Natural killer cell treated with Interleukin-12 subunit alpha and Interleukin-12 subunit beta and Interleukin-15 and Interleukin-18, amount 100 ng/mL, for 72 hours (primary cell): ENCODE measurements around the gene SCYGR4. TPM values are rescaled to one million over a fixed set of nuclear protein-coding genes. Genes with fewer than 3 reads are reported as not detected.

Source experiments
- ATAC-seq, 2 donors: fragments of 150-1000 bp; cut with Tn5 transposase in 1 of 2; sonication (Bioruptor Pico), chemical (Tn5 transposase) in 1 of 2; 2 replicates each; pipeline ENCODE4 v1.10.0; 2021
- DNase-seq: peaks from one replicate; pipeline ENCODE4 v3.0.0; 2022; ENCODE audit warnings: low spot score
- H3K27ac Mint-ChIP-seq, 2 donors: 1 replicate in 1 of 2; 2 replicates in 1 of 2; pipeline ENCODE4 v1.8.0; 2022; ENCODE audit warnings: mixed read lengths in 2 of 2, mild to moderate bottlenecking in 1 of 2, moderate library complexity in 1 of 2
- H3K27me3 Mint-ChIP-seq, 2 donors: 1 replicate in 1 of 2; 2 replicates in 1 of 2; pipeline ENCODE4 v1.8.0; 2022; ENCODE audit warnings: mixed read lengths in 2 of 2
- H3K36me3 Mint-ChIP-seq: one replicate; pipeline ENCODE4 v1.8.0; 2022; ENCODE audit warnings: mixed read lengths
- H3K4me1 Mint-ChIP-seq, 2 donors: 1 replicate in 1 of 2; 2 replicates in 1 of 2; pipeline ENCODE4 v1.8.0; 2022; ENCODE audit warnings: low read depth in 2 of 2, mixed read lengths in 2 of 2, mild to moderate bottlenecking in 1 of 2
- H3K4me3 Mint-ChIP-seq: one replicate; pipeline ENCODE4 v1.8.0; 2022; ENCODE audit warnings: mixed read lengths
- H3K9me3 Mint-ChIP-seq: 2 replicates; pipeline ENCODE4 v1.8.0; 2022; ENCODE audit warnings: mixed read lengths
- total RNA-seq, 2 donors: library from RNA; stranded (reverse); gene quantifications; one replicate each; pipeline ENCODE4 v1.2.3, GENCODE V29; 2022

The SCYGR4 gene, protein sequence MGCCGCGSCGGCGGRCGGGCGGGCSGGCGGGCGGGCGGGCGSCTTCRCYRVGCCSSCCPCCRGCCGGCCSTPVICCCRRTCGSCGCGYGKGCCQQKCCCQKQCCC
- total RNA-seq: not detected

DNA sequence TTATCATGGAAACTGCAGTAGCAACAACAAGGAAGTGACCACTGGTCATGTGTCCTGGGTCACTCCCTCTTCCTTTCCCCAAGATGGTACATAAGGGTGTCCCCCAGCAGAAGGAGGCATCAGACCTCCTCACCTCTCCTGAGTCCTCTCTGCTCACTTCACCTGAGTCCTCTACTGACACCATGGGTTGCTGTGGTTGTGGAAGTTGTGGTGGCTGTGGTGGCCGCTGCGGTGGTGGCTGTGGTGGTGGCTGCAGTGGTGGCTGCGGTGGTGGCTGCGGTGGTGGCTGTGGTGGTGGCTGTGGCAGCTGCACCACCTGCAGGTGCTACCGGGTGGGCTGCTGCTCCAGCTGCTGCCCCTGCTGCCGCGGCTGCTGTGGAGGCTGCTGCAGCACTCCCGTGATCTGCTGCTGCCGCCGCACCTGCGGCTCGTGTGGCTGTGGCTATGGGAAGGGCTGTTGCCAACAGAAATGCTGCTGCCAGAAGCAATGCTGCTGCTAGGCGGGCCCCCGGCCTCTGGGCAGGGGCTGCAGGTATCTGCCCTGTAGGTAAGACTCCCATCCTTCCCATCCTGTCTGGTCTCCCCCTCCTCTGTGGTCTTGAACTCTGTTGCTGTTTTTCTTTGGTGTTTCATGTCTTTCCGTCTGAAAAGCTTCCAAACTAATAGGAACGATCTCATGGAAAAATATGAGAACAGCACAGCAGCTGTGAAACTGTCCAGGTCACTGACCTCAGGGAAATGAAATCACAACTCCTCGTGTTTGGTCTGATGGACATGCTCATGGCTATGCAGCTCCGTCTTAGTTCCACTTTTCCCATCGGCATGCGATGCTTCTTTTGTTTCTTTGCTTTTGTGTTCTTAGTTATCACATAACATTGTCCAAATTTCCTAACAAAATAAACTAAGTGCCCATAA is at the start of gene SCYGR4:
SCYGR4 (plus strand) TSS at position 183 of the 915 bp plus-strand sequence; CDS start at position 183, 0 bp downstream.
- Mint-ChIP-seq H3K27me3 (peaks cover 12 to 22% of the 10 kb centered on the region in 2 donors), H3K9me3 (no peaks in the 10 kb centered on the region), H3K36me3 (no peaks in the 10 kb centered on the region), H3K27ac (no peak within 1 kb of the TSS), H3K4me3 (no peak within 1 kb of the TSS), H3K4me1 (no peaks in the 10 kb centered on the region)
- DNase-seq (no peak), ATAC-seq (no peak)

DNA sequence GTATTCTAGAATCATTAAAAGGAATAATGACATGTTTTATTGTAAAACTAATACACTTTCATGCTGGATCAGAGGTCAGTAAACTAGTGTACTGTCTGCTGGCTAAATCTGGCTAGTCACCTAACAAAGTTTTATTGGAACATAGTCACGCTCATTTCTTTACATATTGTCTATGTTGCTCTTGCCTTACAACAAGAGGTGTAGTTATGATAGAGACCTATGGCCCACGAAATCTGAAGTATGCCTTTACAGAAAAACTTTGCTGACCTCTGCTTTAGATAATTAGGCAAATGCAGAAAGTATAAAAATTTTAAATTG is 48.5 kb upstream of the SCYGR4 start:
- H3K36me3 Mint-ChIP-seq: no peaks in the 10 kb centered on the region
- no peak for DNase-seq

DNA sequence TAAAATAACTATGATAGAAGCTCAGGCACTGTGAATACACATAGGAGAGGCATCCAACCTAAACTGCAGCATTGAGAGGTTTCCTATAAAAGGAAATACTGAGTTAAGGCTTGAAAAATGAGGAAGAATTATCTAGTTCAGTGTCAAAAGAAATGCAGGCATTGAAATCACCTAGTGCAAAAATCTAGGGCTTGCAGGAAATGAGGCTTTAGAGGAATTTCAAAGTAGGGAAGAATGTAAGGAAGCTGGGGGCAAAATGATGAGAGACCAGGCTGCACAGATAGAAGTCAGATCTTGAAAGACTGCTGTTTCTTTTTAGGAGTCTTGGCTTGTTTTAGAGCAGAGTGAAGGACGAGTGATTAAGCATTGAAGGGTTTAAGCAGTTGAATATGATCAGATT is 46.7 kb upstream of the SCYGR4 start:
- H3K4me3 Mint-ChIP-seq: no peak overlapping the region
- ATAC-seq (no peak), DNase-seq (no peak)

More for the DNA sequence above, 48.5 kb upstream of the SCYGR4 start:
- H3K9me3 Mint-ChIP-seq: no peaks in the 10 kb centered on the region
- ATAC-seq: no peak
- H3K4me1 Mint-ChIP-seq: peaks cover 0 to 3% of the 10 kb centered on the region in 2 donors
- no peak overlapping the region for H3K27ac Mint-ChIP-seq
- H3K27me3 Mint-ChIP-seq: peaks cover 6 to 11% of the 10 kb centered on the region in 2 donors
- no peak overlapping the region for H3K4me3 Mint-ChIP-seq

DNA sequence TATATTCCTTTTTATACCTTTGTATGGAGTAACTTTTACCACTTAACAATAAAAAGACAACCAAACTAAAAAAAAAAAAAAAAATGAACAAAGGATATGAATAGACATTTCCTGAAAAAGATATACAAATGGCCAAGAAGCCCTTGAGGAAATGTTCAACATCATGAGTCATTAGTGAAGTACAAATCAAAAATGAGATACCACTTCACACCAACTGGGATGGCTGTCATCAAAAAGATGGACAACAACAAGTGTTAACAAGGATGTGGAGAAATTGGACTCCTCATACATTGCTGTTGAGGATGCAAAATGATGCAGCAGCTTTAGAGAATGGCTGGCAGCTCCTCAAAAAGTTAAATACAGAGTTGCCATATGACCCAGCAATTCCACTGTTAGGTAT is 41.2 kb upstream of the SCYGR4 start:
- Mint-ChIP-seq H3K4me3 (no peak overlapping the region), H3K9me3 (no peaks in the 10 kb centered on the region), H3K4me1 (no peaks in the 10 kb centered on the region), H3K27ac (no peak overlapping the region), H3K27me3 (peaks cover 25 to 28% of the 10 kb centered on the region in 2 donors), H3K36me3 (peaks cover 1% of the 10 kb centered on the region)
- no peak for ATAC-seq
- DNase-seq: no peak

More for the DNA sequence above, 46.7 kb upstream of the SCYGR4 start:
- no peaks in the 10 kb centered on the region for H3K9me3 Mint-ChIP-seq
- no peak overlapping the region for H3K27ac Mint-ChIP-seq
- peaks cover 0 to 3% of the 10 kb centered on the region in 2 donors for H3K4me1 Mint-ChIP-seq
- peaks cover 6 to 11% of the 10 kb centered on the region in 2 donors for H3K27me3 Mint-ChIP-seq
- no peaks in the 10 kb centered on the region for H3K36me3 Mint-ChIP-seq

DNA sequence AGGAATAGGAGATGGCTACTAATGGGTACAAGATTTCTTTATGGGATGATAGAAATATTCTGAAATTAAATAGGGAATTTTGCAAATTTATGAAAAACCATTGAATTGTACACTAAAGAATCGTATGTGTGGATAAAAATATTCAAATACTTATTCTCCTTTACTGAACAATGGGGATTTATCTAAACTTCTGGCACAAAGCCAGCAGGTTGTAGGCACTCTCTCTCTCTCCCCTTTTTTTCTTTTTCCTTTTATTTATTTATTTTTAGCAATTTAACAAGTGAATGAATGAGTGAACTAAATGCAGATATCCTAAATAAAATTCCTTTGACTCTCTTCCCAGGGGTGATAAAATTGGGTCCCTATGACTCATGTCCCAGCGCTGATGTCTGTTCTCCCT is 40.5 kb upstream of the SCYGR4 start:
- Mint-ChIP-seq H3K4me1 (no peaks in the 10 kb centered on the region), H3K27me3 (peaks cover 25 to 31% of the 10 kb centered on the region in 2 donors), H3K27ac (no peak overlapping the region), H3K9me3 (peaks cover under 1% of the 10 kb centered on the region), H3K4me3 (no peak overlapping the region), H3K36me3 (peaks cover 5% of the 10 kb centered on the region)
- DNase-seq: no peak
- no peak for ATAC-seq

DNA sequence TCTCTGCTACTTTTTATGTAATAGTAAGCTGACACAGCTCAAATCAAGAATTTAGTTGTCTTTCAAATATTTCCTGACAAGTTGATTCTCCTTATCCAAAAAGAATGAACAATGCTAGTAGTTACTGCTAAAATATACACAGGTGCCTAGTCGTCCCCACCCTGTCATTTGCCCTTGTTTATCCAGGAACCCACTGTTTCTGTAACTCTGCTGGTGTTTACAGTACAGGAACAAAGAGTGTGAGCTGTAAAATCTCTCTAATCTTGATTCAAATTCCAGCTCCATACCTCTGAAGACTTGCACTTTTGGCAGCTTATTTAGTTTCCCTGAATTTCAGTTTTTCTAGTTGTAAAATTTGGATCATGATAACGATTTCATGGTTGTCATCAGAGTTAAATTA is 39.7 kb upstream of the SCYGR4 start:
- Mint-ChIP-seq H3K4me1 (no peaks in the 10 kb centered on the region), H3K36me3 (peaks cover 12% of the 10 kb centered on the region), H3K27me3 (peaks cover 27 to 31% of the 10 kb centered on the region in 2 donors), H3K9me3 (peaks cover 8% of the 10 kb centered on the region), H3K27ac (no peak overlapping the region), H3K4me3 (no peak overlapping the region)
- DNase-seq (no peak), ATAC-seq (no peak)

DNA sequence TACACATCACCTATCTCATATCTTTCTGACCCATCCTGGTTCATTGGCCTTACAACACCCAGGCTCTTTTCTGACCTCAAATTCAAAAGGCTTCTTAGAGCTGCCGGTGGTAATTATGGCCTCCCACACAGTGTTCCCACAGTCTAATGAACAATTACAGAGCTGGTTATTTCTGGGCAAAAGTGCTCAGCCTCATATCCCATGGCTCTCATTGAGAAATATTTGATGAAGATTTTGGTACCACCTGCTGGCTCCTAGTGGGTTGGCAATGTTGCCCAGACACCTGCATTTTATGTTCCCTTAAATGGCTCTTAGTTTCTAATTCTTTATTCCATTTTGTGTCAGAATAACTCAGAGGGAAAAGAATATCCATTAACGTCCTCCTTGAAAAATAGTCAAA is 38.7 kb upstream of the SCYGR4 start:
- DNase-seq (no peak), ATAC-seq (no peak)
- peaks cover 14% of the 10 kb centered on the region for H3K9me3 Mint-ChIP-seq
- no peaks in the 10 kb centered on the region for H3K4me1 Mint-ChIP-seq
- H3K4me3 Mint-ChIP-seq: no peak overlapping the region
- H3K27ac Mint-ChIP-seq: no peak overlapping the region
- peaks cover 17% of the 10 kb centered on the region for H3K36me3 Mint-ChIP-seq
- peaks cover 24 to 26% of the 10 kb centered on the region in 2 donors for H3K27me3 Mint-ChIP-seq

DNA sequence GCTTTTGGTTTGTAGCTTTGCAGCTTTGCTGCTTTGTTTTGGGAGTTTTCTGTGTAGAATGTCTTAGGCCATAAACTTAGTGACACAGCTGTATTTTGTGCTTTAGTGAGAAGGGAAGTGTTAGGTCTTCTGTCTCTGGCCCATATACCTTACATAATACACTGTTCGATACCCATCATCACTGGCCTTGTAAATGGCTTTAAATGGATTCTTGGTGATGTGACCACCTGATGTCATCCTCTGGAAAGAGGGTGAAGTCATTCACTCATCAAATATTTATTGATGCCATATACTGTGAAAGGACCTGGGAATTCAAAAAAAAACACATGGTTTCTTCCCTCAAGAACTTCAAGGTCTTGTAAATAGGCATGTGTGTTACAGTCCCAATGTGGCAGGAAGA is 37.5 kb upstream of the SCYGR4 start:
- Mint-ChIP-seq H3K9me3 (peaks cover 15% of the 10 kb centered on the region), H3K36me3 (peaks cover 17% of the 10 kb centered on the region), H3K4me1 (no peaks in the 10 kb centered on the region), H3K27ac (no peak overlapping the region), H3K4me3 (no peak overlapping the region), H3K27me3 (peaks cover 24 to 26% of the 10 kb centered on the region in 2 donors)
- no peak for ATAC-seq
- DNase-seq: no peak

DNA sequence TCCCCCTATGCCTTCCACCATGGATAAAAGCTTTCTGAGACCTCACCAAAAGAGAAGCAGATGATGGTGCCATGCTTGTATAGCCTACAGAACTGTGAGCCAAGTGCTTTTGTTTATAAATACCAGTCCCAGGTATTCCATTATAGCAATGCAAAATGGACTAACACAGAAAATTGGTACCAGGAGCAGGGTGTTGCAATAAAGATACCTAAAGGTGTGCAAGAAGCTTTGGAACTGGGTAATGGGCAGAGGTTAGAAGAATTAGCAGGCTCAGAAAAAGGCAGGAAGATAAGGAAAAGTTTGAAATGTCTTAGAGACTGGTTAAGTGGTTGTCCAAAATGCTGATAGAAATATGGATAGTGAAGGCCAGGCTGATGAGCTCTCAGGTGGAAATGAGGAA is 34.9 kb upstream of the SCYGR4 start:
- Mint-ChIP-seq H3K27me3 (peaks cover 18 to 26% of the 10 kb centered on the region in 2 donors), H3K27ac (no peak overlapping the region), H3K4me1 (no peaks in the 10 kb centered on the region), H3K9me3 (peaks cover 15% of the 10 kb centered on the region), H3K4me3 (no peak overlapping the region), H3K36me3 (peaks cover 17% of the 10 kb centered on the region)
- no peak for DNase-seq
- no peak for ATAC-seq

DNA sequence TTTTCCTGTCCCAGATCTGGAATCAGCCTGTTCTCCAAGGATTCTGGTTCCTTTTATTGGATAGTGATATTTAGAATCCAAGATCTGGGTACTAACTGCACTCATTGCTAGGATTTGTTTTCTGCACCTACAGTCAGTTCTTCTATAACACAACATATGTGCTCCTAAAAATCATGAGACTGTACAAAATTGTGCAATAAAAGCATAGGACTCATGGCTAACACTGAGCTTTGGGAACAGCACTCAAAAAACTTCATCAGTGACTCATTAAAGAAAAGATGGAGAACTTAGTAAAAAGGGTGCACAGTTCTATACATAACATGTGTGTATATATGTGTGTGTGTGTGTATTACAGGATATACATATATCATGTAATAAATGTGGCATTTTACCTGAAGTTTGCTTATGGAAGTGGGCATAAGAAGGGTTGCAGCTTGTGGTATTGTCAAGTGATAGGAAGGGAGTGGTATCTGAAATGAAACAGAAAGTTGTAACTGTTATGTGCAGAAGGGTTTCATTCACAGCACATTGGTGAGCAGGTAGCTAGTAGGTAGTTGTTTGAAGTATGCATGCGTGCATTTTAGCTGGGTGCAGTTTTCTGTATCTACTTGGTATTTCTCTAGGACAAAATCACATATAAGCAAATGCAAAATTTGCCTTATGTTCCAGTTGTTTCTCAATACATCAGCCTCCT is 24.5 kb upstream of the SCYGR4 start:
- ATAC-seq (no peak), DNase-seq (no peak)
- Mint-ChIP-seq H3K4me1 (no peaks in the 10 kb centered on the region), H3K9me3 (peaks cover 4% of the 10 kb centered on the region), H3K4me3 (no peak overlapping the region), H3K27me3 (peaks cover 22 to 59% of the 10 kb centered on the region in 2 donors), H3K27ac (no peak overlapping the region), H3K36me3 (peaks cover 6% of the 10 kb centered on the region)

DNA sequence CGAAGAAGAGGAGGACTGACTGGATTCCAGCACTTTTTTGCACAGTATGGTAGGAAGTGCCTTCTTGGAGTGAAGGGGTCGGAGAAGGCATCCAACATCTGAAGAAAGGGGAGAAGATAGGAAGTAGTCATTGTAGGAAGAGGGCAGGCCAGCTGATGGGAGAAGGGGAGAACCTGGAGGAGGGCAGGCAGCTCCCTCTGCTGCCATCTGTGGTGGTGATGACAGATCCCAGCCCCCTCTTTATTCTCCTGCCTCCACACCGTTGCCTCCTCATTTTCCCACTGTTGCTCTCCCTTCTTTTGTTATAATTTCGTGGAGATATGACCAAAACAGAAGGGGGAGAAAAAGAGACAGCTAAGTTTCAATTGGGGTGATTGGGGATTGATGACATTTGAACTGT is 21.5 kb upstream of the SCYGR4 start:
- Mint-ChIP-seq H3K4me3 (no peak overlapping the region), H3K27ac (no peak overlapping the region), H3K4me1 (no peaks in the 10 kb centered on the region), H3K27me3 (peaks cover 24 to 39% of the 10 kb centered on the region in 2 donors), H3K9me3 (peaks cover 4% of the 10 kb centered on the region), H3K36me3 (no peaks in the 10 kb centered on the region)
- DNase-seq: no peak
- no peak for ATAC-seq

DNA sequence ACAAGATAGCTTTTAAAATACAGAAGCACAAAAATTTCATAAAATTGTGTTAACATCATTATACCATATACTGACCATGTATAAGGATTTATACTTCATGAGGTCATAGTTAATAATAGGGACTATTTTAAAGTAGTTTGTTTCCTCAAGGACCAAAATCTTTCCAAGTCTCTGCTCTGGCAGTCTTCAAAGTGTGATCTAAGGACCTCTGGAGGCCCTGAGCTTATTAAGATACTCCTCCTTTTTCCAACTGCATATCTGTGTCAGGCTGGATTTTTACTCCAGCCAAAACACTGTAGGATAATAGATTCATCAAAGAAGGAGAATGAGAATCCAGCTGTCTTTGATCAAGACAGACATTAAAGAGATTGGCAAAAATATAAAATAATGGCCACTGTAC is 20.3 kb upstream of the SCYGR4 start:
- Mint-ChIP-seq H3K4me1 (no peaks in the 10 kb centered on the region), H3K27ac (no peak overlapping the region), H3K4me3 (no peak overlapping the region), H3K36me3 (no peaks in the 10 kb centered on the region), H3K27me3 (peaks cover 20 to 33% of the 10 kb centered on the region in 2 donors), H3K9me3 (peaks cover 4% of the 10 kb centered on the region)
- ATAC-seq (no peak), DNase-seq (no peak)

DNA sequence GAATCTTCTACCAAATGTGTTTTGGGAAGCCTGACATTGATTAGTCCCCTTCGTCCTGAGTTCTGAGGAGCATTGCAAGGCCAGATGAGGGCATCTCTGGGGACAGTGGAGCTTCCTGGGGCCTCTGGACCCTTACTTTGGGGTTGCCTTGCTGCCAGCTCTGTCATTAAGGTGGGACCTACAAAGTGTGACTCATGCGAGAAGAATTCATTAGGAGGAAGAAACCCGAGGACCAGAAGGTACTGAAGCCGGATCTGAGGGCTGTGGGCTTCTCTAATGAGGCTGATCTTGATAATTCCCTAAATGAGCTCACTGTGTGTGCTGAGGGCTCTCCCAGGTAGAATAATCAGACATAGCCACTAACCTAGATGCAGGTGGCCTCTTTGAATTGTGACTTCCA is 19.3 kb upstream of the SCYGR4 start:
- no peak for ATAC-seq
- H3K4me1 Mint-ChIP-seq: no peaks in the 10 kb centered on the region
- H3K27me3 Mint-ChIP-seq: peaks cover 21 to 32% of the 10 kb centered on the region in 2 donors
- no peak for DNase-seq
- H3K4me3 Mint-ChIP-seq: no peak overlapping the region
- H3K27ac Mint-ChIP-seq: no peak overlapping the region
- H3K36me3 Mint-ChIP-seq: no peaks in the 10 kb centered on the region
- peaks cover 4% of the 10 kb centered on the region for H3K9me3 Mint-ChIP-seq
